Activated CD4-positive, alpha-beta T cell treated with anti-CD3 and anti-CD28 coated beads for 48 hours (primary cell): Measurements from ENCODE around the gene OVOL3.

Experiments
- DNase-seq: peaks from one replicate; pipeline ENCODE4 v3.0.0-alpha.2; 2020

Gene OVOL3

DNA sequence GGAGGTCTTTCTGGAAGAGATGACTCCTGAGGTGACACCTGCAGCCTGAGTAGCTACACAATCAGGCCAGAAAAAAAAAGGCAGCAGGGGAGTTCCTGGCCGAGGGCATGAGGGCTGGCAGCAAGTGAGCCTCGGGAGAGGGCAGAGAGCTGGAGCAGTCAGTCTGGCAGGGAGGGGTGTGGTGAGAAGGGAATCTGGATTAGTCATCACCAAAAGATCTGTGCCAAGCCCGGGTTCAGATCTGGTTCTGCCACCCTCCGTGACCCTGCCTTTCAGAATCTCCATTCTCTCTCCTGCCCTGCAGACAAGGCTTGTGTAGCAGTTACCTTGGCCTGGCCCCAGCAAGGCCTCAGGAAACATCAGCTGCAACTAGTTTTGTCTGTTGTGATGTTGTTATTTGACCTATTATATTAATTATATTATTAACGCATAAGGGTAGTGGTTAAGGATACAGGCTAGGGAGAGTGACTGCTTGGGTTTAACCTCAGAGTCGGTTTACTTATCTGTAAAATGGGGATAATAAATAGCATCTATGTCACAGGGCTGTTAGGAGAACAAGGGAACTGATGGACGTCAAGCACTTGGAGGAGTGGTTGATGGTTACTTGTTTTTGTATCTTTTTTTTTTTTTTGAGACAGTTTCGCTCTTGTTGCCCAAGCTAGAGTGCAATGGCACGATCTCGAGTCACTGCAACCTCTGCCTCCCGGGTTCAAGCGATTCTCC is 26.2 kb downstream of the OVOL3 start:
- no peak for DNase-seq

- DNase-seq, result no peak
Observed at GRCh38 chr19:36139120-36139472, 28.2 kb downstream of the OVOL3 start.

DNA sequence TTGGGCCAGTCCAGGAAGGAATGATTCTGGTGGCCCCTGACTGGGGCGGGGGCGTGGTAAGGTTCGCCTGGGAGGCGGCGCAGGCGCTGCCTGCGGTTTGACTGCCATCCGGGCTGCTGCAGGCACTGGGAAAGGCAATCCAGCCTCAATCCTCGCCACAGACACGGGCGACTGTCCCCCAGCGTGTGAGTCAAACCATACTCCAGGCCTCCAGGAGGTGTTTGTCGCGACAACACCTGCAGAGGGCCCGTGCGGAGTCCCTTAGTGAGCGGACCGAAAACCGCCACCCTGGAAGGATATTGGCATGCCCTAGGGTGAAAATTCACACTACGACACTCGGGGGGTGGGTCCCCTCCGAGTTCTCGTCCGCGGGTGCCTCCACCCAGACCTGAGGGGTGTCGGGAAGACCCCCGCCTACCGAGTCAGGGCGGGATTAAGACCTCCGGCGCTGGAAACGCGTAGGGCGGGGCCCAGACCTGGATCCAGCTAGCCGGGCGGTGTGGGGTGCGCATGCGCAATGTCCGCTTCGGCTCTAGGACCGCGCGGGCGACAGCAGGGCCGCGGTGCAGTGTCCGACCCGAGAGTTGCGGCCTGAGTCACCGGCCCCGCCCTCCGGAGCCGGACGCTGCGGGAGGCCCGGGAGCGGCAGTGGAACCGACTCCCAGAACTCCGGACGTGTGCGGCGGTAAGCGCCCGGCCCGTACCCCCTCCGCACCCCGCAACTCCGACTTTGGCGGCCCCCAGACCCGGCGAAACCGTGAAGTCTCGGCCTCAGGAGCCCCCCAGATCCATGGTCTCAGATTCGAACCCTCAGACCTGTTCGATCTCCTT is 28.7 kb downstream of the OVOL3 start, which contains the start of gene CAPNS1:
CAPNS1 (plus strand) TSS at position 594 of the 831 bp plus-strand sequence. CDS start 946 bp downstream, outside the sequence.
- DNase-seq, result peak; percentile 95

DNA sequence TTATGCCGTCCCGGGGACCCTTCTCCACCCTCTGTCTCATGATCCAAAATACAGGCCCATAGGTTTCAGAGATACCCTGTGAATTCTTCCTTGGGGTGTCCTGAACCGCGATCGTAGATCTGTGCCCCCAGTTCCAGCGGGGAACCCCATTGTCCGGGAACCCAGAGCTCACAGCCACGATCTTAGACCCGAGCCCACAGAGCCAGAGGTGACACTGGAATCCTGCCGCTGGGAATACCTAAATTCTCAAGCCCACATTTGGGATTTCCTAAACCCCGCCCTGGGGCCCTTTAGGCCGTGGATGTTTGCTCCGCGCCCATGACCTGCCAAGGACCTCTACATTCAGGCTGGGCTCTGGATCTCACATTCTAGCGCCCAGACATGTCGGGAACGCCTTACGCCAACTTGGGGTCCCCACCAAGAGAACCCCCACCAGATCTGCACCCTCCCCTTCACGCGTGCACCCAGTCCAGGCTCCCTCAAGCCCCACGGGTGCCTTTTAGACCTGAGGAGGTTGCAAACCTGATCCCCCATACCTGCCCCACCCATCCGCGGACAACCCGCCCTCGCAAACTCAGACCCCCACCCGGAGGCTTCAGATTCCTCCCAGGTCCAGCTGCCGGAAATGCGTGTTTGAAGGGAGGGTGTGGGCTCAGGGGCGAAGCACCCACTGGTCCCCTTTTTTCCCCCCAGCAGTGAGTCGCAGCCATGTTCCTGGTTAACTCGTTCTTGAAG is 29.5 kb downstream of the OVOL3 start:
- peak; percentile 55 for DNase-seq

DNA sequence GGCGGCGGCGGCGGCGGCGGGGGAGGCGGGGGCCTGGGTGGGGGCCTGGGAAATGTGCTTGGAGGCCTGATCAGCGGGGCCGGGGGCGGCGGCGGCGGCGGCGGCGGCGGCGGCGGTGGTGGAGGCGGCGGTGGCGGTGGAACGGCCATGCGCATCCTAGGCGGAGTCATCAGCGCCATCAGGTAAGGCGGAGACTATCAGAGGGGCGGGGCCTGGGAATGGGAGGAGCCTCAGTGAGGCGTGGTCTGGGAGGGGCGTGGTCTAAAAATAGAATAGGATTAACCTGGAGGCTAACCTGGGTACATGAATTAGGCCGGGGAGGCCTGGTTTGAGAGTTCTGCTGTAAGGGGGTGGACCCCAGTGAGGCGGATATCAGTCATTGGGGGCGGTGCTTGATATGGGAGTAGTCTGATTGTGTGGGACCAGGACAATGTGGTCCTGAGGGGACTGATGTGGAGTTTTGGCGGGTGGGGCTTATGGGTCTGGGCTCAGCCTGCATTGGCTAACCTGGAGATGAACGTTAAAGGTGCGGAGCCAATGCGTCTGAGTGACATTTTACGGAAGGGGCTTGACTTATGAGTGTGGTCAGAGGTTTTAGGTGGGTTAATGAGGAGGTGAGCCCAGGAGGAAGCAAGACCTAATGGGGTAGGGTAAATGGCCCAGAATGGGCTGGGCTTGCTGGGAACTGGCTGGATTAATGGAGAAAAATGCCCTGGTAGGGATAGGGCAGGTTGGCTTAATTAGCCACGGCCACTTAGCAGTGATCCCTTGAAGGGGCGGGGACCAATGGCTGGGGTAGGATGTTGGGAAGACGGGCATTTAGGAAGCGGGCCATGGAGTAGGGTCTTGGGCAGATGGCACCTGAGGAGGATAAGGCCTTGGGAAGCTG is 30.3 kb downstream of the OVOL3 start:
- DNase-seq, result peak; percentile 95

- no peak for DNase-seq
Observed at GRCh38 chr19:36142046-36142445, 31.1 kb downstream of the OVOL3 start.

GRCh38 chr19:36142496-36142895 is 31.6 kb downstream of the OVOL3 start:
- no peak for DNase-seq

- DNase-seq, result no peak
Observed at GRCh38 chr19:36144624-36145023, 33.7 kb downstream of the OVOL3 start.

GRCh38 chr19:36149673-36150406 is 38.9 kb downstream of the OVOL3 start:
- no peak for DNase-seq

- no peak for DNase-seq
Observed at GRCh38 chr19:36150586-36150985, 39.6 kb downstream of the OVOL3 start.

- DNase-seq, result no peak
Observed at GRCh38 chr19:36151144-36152018, 40.4 kb downstream of the OVOL3 start.

GRCh38 chr19:36152019-36152351 is 41.0 kb downstream of the OVOL3 start:
- DNase-seq, result no peak

- DNase-seq, result no peak
Observed at GRCh38 chr19:36152352-36153091, 41.6 kb downstream of the OVOL3 start, which contains the start of gene COX7A1. Gene COX7A1, minus strand, starts transcription at chr19:36152447. Its CDS starts 40 bp downstream, at chr19:36152407.

DNA sequence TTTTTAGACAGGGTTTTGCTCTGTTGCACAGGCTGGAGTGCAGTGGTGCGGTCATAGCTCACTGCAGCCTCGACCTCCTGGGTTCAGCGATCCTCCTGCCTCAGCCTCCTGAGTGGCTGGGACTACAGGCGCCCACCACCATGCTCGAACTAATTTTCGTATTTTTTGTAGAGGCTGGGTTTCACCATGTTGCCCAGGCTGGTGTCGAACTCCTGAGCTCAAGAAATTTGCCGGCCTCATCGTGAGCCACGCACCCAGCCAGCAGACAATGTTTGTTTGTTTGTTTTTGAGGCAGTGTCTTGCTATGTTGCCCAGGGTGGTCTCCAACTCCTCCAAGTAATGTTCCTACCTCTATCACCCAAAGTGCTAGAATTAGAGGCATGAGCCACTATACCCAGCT is 42.2 kb downstream of the OVOL3 start:
- no peak for DNase-seq

DNA sequence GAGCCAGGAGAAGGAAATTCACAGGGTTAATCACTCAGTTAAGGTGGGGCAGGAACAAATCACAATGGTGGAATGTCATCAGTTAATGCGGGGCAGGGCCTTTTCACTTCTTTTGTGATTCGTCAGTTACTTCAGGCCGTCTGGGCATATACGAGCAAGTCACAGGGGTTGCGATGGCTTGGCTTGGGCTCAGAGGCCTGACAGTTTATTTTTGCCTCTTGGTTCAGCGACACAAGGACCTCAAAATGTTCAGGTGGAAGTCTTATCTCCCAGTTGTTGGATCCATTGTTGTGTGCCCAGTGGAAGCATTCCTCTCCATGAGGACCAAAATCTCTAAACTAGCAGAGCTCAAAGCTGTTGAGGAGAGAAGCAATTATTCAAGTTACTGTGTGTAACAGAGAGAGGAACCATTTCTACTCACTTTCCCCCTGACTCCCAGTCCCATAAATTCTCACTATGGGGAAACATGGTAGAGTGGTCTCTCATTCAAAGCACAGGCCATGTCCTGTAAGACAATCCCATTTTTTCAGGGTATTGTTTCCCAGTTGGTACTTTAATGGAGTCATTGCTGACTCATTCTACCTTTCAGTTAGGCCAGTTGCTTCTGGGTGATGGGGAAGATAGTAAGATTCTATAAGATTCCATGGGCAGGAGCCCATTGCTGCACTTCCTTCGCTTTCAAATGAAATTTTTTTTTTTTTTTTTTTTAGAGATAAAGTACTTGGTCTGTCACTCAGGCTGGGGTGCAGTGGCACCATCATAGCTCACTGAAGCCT is 50.1 kb downstream of the OVOL3 start:
- no peak for DNase-seq
